GM21515 (cell line): ENCODE data around the gene CACFD1.
A peak's percentile ranks its signal among the peaks of the same experiment; 100 is the strongest.

Source experiments
- ATAC-seq: cut with Tn5 transposase; IDR thresholded peaks from one replicate; pipeline ENCODE4 v1.9.1; 2021; ENCODE audit not compliant: unreplicated experiment

CACFD1 gene

DNA sequence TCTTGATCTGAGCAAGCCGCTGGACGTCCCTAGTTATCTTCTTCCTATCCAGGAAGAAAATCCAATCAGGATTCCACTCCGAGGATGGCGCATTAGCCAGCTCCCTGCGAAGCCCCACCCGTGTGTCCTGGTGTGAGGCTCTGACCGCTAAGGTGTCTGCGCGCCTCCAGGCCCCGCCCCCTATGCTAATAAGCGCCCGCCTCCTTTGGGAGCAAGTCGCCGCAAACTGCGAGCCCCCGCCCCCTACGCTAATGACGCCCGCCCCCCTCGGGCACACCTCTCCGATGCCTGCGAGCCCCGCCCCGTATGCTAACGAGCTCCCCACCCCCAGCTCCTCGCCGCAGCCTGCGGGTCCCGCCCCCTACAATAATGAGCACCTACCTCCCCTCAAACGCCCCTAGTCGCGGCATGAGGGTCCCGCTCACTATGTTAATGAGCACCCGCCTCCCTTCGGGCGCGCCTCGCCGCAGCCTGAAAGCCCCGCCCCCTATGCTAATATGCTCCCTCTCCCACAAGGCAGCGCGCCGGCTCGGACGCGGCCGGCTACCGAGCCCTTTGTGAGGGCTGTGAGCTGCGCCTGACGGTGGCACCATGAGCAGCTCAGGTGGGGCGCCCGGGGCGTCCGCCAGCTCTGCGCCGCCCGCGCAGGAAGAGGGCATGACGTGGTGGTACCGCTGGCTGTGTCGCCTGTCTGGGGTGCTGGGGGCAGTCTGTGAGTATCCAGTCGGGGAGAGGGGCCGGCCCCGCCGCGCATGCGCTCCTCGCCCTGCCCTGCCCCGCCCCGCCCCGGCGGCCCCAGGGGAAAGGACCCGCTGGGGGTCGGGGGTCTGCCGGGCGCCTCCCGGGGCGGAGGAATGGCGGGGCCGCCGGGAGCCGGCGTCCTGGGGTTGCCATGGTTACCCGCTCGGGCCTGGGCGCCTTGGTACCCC is at the start of gene CACFD1:
TSS of gene CACFD1 (plus strand) at position 503 of the 929 bp plus-strand sequence. CDS start at position 592, 89 bp downstream.
- peak; percentile 63 for ATAC-seq

DNA sequence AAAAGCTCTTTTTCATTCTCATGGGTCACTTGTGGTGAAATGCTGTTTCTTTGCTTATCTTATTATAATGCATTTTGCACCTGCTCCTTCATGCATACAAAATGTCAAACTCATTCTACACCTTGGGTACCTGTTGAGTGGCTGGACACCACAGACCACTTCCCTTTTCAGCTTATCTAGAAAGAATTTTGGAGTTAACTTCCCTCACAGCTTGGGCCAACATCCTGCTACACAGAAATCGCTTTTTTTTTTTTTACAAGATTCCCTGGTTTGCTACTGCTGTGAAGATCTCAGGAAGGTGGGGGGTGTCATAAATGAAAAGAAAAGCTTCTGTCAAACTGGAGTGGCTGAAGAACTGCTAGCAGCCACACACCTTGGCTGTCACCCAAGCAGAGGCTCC is 44.6 kb upstream of the CACFD1 start:
- ATAC-seq: no peak

DNA sequence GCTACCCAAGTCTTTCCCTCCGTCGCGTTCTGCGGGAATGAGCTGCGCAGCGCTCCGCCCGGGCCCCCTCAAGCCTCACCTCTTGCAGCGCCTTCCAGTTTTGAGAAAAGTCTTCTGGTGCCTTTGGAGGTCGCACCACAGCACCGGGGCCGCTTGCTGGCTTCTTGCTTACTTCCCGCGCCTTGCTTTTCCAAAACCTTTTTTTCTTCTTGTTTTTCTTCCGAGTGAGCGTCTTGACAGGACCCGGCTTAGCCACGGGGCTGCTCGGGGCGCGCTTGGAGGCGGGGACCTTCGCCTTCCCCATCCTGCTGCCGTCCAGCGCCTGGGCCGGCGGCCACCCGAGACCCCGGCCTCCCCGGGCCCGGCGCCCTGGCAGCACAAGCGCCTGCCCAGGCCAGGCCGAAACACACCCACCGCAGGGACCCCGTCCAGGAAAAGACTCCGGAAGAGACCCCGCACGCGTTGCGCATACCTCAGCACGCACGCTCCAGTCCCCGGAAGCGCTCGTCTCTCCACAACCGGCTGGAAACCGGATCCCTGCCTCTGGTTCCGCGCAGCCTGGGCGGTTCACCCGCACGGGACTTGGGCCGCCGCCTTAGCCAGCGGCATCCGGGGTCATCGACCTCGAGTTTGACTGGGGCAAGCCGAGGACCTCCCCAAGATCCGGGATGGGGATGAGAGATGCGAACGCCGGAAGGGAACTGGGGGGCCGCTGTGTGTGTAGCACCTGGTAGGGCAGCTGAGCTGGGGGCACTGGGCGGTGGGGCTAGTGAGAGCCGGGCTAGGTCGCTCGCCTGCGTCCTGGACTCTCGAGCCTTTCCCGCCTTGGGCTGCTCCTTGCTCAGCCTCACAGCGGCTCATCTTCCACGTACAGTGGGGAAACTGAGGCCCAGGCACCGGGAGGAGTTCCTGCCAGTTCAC is 42.0 kb upstream of the CACFD1 start, which contains the start of gene REXO4:
TSS of gene REXO4 (minus strand) at position 470 of the 921 bp plus-strand sequence. CDS start at position 304, 166 bp downstream.
- ATAC-seq: peak; percentile 58

DNA sequence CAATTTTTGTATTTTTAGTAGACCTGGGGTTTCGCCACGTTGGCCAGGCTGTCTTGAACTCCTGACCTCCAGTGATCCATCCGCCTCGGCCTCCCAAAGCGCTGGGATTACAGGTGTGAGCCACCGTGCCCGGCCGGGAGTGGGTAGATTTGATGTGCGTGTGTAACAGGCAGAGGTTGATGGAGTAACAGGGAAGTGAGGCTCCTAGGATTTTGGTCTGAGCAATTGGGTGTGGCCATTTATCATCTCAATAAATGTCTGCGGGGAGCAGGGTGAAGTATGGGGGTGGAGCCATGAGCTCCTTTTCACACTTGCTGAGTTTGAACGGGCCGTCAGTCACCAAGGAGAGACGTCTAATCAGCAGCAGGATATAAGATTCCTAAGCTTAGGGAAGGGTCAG is 40.8 kb upstream of the CACFD1 start:
- no peak for ATAC-seq

DNA sequence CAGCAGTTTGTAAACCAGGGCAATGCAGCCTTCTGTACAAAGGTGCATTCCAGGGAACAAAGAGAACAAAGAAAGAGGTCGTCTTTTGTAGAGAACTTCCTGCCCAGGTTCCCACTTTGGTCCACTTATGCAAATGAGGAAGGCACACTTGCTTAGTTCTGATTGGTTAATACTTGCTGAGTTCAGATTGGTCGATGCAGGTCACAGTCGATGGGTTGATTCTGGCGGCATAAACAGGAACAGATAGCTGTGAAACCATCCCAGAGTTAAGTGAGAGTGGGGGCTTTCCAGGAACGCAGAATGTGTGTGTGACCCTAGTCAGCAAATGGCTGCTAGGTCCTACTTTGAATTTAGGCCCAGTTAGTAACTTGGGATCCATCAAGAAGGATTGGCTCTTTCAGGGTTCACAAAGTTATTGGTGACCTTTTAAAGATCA is 39.4 kb upstream of the CACFD1 start:
- no peak for ATAC-seq

DNA sequence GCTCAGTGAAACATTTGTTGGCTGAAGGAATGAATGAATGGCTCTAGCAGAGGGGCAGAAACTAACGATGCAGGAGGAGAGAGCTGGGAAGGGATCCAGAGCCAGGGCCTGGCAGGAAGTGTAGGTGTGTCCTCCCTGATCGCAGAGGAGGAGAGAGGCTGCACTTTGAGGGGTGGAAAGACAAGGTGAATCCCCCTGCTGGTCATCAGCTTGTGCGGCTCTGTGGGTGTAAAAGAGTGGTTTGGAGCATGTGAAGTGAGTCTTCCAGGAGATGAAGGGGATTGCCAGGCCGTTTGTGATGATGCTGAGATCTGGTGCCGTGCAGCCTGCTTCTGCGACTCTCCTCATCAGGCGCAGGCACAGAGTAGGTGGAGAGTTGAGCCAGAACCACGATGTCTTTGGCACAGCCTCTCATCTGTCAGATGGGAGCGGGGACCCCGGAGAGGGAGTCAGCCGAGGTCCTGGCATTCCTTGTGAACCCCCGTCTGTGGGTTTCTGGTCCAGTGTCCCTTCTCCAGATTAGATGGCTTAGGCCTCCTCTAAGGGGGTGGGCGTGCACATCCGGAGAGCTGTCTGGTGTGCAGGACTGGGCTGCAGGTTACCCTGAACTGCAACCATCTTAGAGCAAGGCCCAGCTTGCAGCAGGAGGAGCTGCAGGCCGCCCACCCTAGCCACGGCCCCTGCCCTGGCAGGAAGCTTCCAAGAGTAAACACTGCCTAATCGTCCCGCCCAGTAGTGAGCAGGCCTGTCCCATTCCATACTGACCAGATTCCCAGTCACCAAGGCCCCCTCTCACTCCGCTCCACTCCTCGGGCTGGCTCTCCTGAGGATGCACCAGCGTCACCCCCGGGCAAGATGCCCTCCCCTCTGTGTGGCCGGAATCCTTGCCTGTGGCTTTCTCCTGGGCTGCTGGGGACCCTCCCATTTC is 37.9 kb upstream of the CACFD1 start, which contains the start of gene ADAMTS13:
TSS of gene ADAMTS13 (plus strand) at position 753 of the 928 bp plus-strand sequence. CDS start at position 830, 77 bp downstream.
- no peak for ATAC-seq

DNA sequence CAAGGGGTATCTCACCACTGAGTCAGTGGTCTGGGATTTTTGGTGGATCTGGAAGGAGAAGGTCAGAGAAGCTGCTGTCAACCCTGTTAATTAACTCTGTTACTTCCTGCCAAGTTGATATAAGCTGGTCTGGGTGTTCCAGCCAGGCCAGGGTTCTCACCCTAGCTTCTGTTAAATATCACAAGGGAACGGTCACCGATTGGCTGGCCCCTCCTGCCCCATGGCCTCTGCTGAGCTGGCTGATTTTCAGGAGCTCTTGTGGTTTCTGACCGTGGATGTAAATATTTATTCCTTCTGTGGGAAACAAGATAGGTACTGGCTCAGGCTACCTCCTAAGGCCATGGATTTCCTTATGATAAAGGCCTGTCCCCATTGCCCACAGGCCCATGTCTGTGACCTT is 36.6 kb upstream of the CACFD1 start:
- ATAC-seq: no peak

DNA sequence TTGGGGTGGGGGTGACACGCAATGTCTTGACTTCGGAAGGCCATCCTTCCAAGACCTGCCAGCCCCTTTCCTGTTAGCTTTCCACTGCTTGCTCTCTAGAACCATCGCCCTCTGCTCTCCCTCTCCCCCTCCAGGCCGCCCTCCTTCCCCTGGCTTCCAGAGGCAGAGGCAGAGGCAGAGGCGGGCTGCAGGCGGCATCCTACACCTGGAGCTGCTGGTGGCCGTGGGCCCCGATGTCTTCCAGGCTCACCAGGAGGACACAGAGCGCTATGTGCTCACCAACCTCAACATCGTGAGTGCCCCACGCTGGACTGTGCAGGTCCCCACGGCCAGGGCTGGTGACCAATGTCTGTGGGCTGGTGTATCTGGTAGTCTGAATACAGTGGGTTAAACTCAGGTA is 35.6 kb upstream of the CACFD1 start:
- no peak for ATAC-seq

DNA sequence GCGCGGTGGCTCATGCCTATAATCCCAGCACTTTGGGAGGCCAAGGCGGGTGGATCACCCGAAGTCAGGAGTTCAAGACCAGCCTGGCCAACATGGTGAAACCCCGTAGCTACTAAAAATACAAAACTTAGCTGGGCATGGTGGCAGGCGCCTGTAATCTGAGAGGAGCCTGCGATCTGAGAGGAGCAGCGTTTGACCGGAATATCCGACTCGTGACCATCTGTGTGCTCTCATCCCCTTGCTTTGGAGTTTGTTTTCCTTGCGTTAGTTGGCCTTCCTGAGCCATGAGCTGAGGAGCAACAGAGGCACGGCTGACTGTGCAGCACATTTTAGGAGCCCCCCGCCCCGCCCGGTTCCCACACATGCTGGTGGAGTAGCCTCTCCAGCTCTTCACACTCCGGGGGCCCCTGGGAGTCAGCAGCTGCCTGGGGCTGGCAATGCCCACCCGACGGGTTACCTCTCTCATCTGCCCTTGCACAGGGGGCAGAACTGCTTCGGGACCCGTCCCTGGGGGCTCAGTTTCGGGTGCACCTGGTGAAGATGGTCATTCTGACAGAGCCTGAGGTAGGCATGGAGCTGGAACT is 34.6 kb upstream of the CACFD1 start:
- ATAC-seq: no peak

DNA sequence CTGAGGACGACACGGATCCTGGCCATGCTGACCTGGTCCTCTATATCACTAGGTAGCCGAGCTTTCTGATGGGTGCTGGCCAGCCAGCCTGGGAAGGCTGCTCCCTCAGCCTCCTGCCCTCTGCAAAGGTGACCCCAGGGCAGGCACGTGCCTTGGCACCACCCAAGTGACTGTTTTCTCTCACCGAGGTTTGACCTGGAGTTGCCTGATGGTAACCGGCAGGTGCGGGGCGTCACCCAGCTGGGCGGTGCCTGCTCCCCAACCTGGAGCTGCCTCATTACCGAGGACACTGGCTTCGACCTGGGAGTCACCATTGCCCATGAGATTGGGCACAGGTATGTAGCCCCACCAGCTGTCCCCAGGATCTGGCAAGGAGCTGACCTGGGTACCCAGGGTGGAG is 33.8 kb upstream of the CACFD1 start:
- ATAC-seq: no peak

DNA sequence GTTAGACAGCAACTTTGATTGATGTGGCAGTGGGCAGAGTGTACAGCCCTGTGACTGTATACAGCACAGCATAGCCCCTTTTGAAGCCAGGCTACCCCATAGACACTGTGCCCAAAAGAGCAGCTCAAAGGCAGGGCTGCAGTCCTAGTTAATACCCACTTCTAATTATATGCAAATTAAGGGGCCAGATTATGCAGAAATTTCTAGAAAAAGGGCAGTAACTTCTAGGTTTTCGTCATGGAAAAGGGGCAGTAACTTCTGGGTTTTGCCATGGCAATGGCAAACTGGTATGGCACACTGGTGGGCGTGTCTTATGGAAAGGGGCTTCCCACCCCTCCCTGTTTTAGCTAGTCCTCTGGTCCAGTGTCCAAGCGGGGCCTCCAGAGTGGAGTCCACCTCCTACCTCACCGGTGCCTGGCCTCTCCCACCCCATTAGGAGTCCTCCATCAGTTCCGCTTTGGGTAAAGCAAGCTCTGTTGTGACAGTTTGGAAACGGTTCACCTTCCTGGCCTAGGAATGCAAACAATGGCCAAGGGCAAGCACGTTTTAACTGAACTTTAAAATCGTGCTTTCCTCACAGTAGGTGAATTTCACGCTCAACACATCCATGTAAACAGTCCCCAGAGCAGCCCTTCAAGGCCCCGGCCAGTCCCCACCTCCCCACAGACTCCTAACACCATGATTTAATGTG is 32.0 kb upstream of the CACFD1 start:
- ATAC-seq: no peak

DNA sequence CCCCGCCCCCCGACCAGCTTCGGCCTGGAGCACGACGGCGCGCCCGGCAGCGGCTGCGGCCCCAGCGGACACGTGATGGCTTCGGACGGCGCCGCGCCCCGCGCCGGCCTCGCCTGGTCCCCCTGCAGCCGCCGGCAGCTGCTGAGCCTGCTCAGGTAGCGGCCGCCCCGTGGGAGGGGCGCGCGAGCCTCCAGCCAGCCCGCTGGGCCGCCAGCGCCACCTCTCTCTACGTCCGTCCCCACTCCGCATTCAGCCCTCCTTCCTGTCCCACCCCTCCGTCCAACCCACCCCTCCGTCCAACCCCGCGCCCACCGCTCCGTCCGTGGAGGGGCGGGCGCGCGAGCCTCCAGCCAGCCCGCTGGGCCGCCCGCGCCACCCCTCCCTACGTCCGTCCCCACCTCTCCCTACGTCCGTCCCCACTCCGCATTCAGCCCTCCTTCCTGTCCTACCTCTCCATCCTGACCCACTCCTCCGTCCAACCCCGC is 31.1 kb upstream of the CACFD1 start:
- no peak for ATAC-seq

DNA sequence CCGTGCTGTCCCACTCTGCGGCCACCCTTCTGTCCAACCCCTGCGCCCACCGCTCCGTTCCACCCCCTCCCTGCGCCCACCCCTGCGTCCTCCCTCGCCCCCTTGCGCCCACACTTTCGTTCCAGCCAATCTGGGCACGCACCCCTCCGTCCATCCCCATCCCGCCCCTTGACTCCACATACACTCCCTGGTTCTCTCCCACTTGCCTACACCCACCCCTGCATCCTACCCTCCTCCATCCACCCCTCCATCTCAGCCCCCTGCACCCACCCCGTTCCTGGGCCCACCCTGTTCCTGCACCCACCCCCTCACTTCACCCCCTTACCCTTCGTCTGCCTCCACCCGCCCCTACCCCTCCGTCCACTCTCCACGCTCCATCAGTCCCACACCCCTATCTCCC is 30.6 kb upstream of the CACFD1 start:
- no peak for ATAC-seq

DNA sequence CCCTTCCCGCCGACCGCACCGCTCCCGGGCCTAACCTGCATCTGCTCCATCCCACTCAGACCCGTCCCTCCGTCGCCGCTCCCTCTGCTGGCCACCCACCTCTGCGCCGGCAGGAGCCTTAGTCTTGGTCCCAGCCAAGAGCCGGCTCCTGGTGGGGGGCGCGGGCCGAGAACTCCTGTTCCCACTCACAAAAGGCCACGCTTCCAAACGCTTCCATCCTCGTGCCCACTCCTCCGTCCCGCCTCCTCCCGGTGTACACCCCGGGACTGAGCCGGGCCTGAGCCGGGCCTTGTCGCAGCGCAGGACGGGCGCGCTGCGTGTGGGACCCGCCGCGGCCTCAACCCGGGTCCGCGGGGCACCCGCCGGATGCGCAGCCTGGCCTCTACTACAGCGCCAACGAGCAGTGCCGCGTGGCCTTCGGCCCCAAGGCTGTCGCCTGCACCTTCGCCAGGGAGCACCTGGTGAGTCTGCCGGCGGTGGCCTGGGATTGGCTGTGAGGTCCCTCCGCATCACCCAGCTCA is 30.1 kb upstream of the CACFD1 start:
- no peak for ATAC-seq

DNA sequence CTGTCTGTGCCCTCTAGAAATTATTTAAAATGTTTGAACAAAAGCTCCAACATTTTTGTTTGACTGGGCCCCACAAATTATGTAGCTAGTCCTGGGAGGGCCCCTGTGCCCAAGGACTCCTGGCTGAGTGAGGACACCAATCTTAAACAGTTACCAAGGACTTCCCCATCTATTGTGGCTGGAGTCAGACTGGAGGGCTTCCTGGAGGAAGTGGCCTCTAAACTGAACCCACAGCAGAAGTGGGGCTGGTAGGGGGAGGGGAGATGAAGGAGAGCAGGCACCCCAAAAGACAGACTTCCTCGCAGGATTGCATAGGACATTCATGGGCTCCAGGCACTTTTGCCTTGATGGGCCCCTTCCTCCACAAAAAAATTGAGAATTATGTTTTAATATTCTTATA is 29.5 kb upstream of the CACFD1 start:
- ATAC-seq: no peak

DNA sequence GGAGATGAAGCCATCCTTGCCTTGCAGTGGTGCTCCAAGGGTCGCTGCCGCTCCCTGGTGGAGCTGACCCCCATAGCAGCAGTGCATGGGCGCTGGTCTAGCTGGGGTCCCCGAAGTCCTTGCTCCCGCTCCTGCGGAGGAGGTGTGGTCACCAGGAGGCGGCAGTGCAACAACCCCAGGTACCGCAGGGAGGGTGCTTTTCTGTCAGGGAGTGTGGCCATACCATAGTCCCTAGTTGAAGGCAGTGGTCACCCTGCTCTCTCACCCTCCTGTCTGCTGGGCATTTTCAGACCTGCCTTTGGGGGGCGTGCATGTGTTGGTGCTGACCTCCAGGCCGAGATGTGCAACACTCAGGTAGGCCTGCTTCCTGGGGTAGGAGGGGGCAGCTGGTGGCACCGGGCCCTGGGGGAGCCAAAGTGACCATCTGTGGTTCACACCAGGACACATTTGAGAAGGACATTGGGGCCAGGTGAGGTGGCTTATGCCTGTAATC is 26.4 kb upstream of the CACFD1 start:
- ATAC-seq: no peak

DNA sequence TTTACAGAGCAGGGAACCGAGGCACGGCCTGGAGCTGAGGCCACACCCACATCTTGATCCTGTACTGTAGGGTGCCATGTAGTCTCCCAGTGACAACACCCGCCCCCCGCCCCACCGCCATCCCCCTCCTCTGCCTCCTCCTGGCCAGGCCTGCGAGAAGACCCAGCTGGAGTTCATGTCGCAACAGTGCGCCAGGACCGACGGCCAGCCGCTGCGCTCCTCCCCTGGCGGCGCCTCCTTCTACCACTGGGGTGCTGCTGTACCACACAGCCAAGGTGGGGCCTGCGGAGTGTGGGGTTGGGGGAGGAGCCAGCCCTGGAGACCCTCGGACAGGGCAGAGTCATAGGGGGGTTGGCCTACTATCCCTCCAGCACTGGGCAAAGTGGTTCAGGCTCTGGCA is 23.1 kb upstream of the CACFD1 start:
- ATAC-seq: no peak

DNA sequence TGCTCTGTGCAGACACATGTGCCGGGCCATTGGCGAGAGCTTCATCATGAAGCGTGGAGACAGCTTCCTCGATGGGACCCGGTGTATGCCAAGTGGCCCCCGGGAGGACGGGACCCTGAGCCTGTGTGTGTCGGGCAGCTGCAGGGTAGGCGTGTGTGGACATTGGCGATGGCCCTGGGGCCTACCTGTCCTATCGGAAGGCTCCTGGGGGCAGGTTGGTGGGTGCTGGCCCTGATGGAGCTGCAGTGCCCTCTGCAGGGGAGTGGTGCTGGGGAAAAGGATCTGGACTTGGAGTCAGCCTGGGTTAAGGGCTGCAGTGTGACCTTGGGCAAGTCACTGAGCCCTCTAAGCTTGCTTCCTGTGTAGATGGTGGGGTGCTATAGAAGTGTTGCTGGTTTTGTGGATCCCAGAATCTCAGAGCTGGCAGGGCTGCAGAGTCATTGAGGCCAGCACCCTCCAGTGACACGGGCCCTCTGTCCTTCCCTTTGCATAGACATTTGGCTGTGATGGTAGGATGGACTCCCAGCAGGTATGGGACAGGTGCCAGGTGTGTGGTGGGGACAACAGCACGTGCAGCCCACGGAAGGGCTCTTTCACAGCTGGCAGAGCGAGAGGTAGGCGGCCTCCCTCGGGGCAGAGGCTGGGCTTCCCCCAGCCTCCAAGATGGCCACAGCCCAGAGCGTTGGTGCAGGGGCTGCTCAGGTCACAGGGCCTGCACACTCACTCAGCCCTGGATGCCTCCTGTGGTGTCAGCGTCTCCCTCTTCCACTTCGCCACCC is 21.8 kb upstream of the CACFD1 start:
- ATAC-seq: no peak
